Activated T-helper 17 cell treated with anti-CD3 and anti-CD28 coated beads, Interleukin-2, amount 50 U/mL, for 72 hours (primary cell): ENCODE measurements around the gene STAT5B. TPM values are rescaled to one million over a fixed set of nuclear protein-coding genes. Genes with fewer than 3 reads are reported as not detected.

ENCODE experiments used
- ATAC-seq: fragments of 150-1000 bp; cut with Tn5 transposase; replicated peaks from 2 replicates; pipeline ENCODE4 v1.10.0; 2021; ENCODE audit warnings: mild to moderate bottlenecking, moderate library complexity
- H3K27ac Mint-ChIP-seq: one replicate; pipeline ENCODE4 v1.8.0; 2022; ENCODE audit warnings: mixed read lengths
- H3K27me3 Mint-ChIP-seq: one replicate; pipeline ENCODE4 v1.8.0; 2022; ENCODE audit warnings: mixed read lengths
- H3K36me3 Mint-ChIP-seq: one replicate; pipeline ENCODE4 v1.8.0; 2022; ENCODE audit warnings: low read depth, mild to moderate bottlenecking, mixed read lengths
- H3K4me1 Mint-ChIP-seq: one replicate; pipeline ENCODE4 v1.8.0; 2022; ENCODE audit warnings: mixed read lengths
- H3K4me3 Mint-ChIP-seq: one replicate; pipeline ENCODE4 v1.8.0; 2022; ENCODE audit warnings: mild to moderate bottlenecking, mixed read lengths
- H3K9me3 Mint-ChIP-seq: one replicate; pipeline ENCODE4 v1.8.0; 2022; ENCODE audit warnings: mixed read lengths
- total RNA-seq, 2 donors: library from RNA; stranded (reverse); gene quantifications; one replicate each; pipeline ENCODE4 v1.2.3, GENCODE V29; 2022

The STAT5B gene
- total RNA-seq, 2 donors from 2014 or later: 124 to 255 TPM

GRCh38 chr17:42284566-42284965 lies 8.4 kb upstream of the STAT5B start:
- Mint-ChIP-seq H3K4me3 (peak overlapping the region; percentile 92), H3K4me1 (no peaks in the 10 kb centered on the region), H3K36me3 (peaks cover 49% of the 10 kb centered on the region), H3K27me3 (no peaks in the 10 kb centered on the region), H3K9me3 (no peaks in the 10 kb centered on the region), H3K27ac (no peak overlapping the region)
- ATAC-seq: no peak

- H3K27ac Mint-ChIP-seq: no peak overlapping the region
- no peaks in the 10 kb centered on the region for H3K9me3 Mint-ChIP-seq
- no peaks in the 10 kb centered on the region for H3K4me1 Mint-ChIP-seq
- no peak for ATAC-seq
- no peaks in the 10 kb centered on the region for H3K27me3 Mint-ChIP-seq
- H3K4me3 Mint-ChIP-seq: peak overlapping the region; percentile 92
- peaks cover 43% of the 10 kb centered on the region for H3K36me3 Mint-ChIP-seq
Observed at GRCh38 chr17:42284024-42284369, 7.8 kb upstream of the STAT5B start.

- Mint-ChIP-seq H3K27me3 (no peaks in the 10 kb centered on the region), H3K9me3 (no peaks in the 10 kb centered on the region), H3K27ac (peak overlapping the region; percentile 37)
Observed at GRCh38 chr17:42283241-42284023, 7.2 kb upstream of the STAT5B start.

GRCh38 chr17:42282478-42283080 lies 6.4 kb upstream of the STAT5B start:
- no peak for ATAC-seq
- Mint-ChIP-seq H3K27ac (peak overlapping the region; percentile 37), H3K4me1 (no peaks in the 10 kb centered on the region), H3K27me3 (no peaks in the 10 kb centered on the region), H3K4me3 (peak overlapping the region; percentile 4), H3K36me3 (peaks cover 43% of the 10 kb centered on the region), H3K9me3 (no peaks in the 10 kb centered on the region)

More at GRCh38 chr17:42283241-42284023, 7.2 kb upstream of the STAT5B start:
- ATAC-seq: no peak
- Mint-ChIP-seq H3K36me3 (peaks cover 41% of the 10 kb centered on the region), H3K4me1 (no peaks in the 10 kb centered on the region), H3K4me3 (peak overlapping the region; percentile 92)

GRCh38 chr17:42281571-42282096 lies 5.4 kb upstream of the STAT5B start:
- no peak for ATAC-seq
- Mint-ChIP-seq H3K4me3 (no peak overlapping the region), H3K9me3 (no peaks in the 10 kb centered on the region), H3K27me3 (no peaks in the 10 kb centered on the region), H3K36me3 (peaks cover 44% of the 10 kb centered on the region), H3K4me1 (peaks cover 5% of the 10 kb centered on the region), H3K27ac (peak overlapping the region; percentile 22)

- Mint-ChIP-seq H3K27ac (no peak overlapping the region), H3K9me3 (no peaks in the 10 kb centered on the region), H3K36me3 (peaks cover 35% of the 10 kb centered on the region), H3K27me3 (no peaks in the 10 kb centered on the region), H3K4me1 (peaks cover 5% of the 10 kb centered on the region), H3K4me3 (no peak overlapping the region)
- no peak for ATAC-seq
Observed at GRCh38 chr17:42279776-42280630, 3.8 kb upstream of the STAT5B start.

GRCh38 chr17:42277342-42277712 lies 1.1 kb upstream of the STAT5B start:
- peaks cover 50% of the 10 kb centered on the region for H3K36me3 Mint-ChIP-seq
- H3K9me3 Mint-ChIP-seq: no peaks in the 10 kb centered on the region
- no peak for ATAC-seq
- H3K4me3 Mint-ChIP-seq: peak overlapping the region; percentile 81
- no peaks in the 10 kb centered on the region for H3K27me3 Mint-ChIP-seq
- peak overlapping the region; percentile 91 for H3K27ac Mint-ChIP-seq
- H3K4me1 Mint-ChIP-seq: peaks cover 16% of the 10 kb centered on the region

- no peaks in the 10 kb centered on the region for H3K9me3 Mint-ChIP-seq
- ATAC-seq: peak; percentile 49
Observed at GRCh38 chr17:42276609-42277341, 584 bp upstream of the STAT5B start.

GRCh38 chr17:42275527-42276358 lies 448 bp downstream of the STAT5B start:
- no peaks in the 10 kb centered on the region for H3K9me3 Mint-ChIP-seq
- no peaks in the 10 kb centered on the region for H3K27me3 Mint-ChIP-seq
- H3K4me3 Mint-ChIP-seq: peak overlapping the region; percentile 91
- peaks cover 24% of the 10 kb centered on the region for H3K4me1 Mint-ChIP-seq
- peak; percentile 42 for ATAC-seq
- H3K36me3 Mint-ChIP-seq: peaks cover 66% of the 10 kb centered on the region
- H3K27ac Mint-ChIP-seq: peak overlapping the region; percentile 90

More at GRCh38 chr17:42276609-42277341, 584 bp upstream of the STAT5B start:
- peak overlapping the region; percentile 91 for H3K27ac Mint-ChIP-seq
- H3K36me3 Mint-ChIP-seq: peaks cover 56% of the 10 kb centered on the region
- H3K4me1 Mint-ChIP-seq: peaks cover 16% of the 10 kb centered on the region
- no peaks in the 10 kb centered on the region for H3K27me3 Mint-ChIP-seq
- peak overlapping the region; percentile 81 for H3K4me3 Mint-ChIP-seq

- peak overlapping the region; percentile 91 for H3K4me3 Mint-ChIP-seq
- ATAC-seq: no peak
- H3K27ac Mint-ChIP-seq: peak overlapping the region; percentile 90
- peaks cover 74% of the 10 kb centered on the region for H3K36me3 Mint-ChIP-seq
- H3K9me3 Mint-ChIP-seq: no peaks in the 10 kb centered on the region
- H3K4me1 Mint-ChIP-seq: peaks cover 27% of the 10 kb centered on the region
- H3K27me3 Mint-ChIP-seq: no peaks in the 10 kb centered on the region
Observed at GRCh38 chr17:42274812-42275526, 1.2 kb downstream of the STAT5B start.

GRCh38 chr17:42274253-42274542 lies 2.0 kb downstream of the STAT5B start:
- ATAC-seq: no peak
- no peaks in the 10 kb centered on the region for H3K9me3 Mint-ChIP-seq
- H3K27ac Mint-ChIP-seq: peak overlapping the region; percentile 90
- H3K4me1 Mint-ChIP-seq: peaks cover 27% of the 10 kb centered on the region
- peaks cover 81% of the 10 kb centered on the region for H3K36me3 Mint-ChIP-seq
- peak overlapping the region; percentile 91 for H3K4me3 Mint-ChIP-seq
- H3K27me3 Mint-ChIP-seq: no peaks in the 10 kb centered on the region

GRCh38 chr17:42273474-42274252 lies 2.5 kb downstream of the STAT5B start:
- no peaks in the 10 kb centered on the region for H3K27me3 Mint-ChIP-seq
- peaks cover 86% of the 10 kb centered on the region for H3K36me3 Mint-ChIP-seq
- peak overlapping the region; percentile 91 for H3K4me3 Mint-ChIP-seq
- H3K27ac Mint-ChIP-seq: peak overlapping the region; percentile 90
- no peak for ATAC-seq
- H3K4me1 Mint-ChIP-seq: peaks cover 27% of the 10 kb centered on the region
- H3K9me3 Mint-ChIP-seq: no peaks in the 10 kb centered on the region
